Uterus (tissue), 2 donors: ENCODE data around the gene FEM1B.

Source experiments
- CTCF ChIP-seq, 4 experiments: fragments of 200-600 bp in 2 of 4; fragments of 450-650 bp in 2 of 4; sonication (generic) in 2 of 4; IDR thresholded peaks; one replicate each; pipeline ENCODE4 v1.5.1; 2016 to 2019; ENCODE audit warnings: antibody characterized with exemption in 4 of 4, mild to moderate bottlenecking in 2 of 4, moderate library complexity in 1 of 4
- POLR2A ChIP-seq, 2 donors: fragments of 450-650 bp; IDR thresholded peaks; one replicate each; pipeline ENCODE4 v1.6.1; 2016; ENCODE audit warnings: antibody characterized with exemption in 2 of 2, mild to moderate bottlenecking in 1 of 2, moderate library complexity in 1 of 2

DNA sequence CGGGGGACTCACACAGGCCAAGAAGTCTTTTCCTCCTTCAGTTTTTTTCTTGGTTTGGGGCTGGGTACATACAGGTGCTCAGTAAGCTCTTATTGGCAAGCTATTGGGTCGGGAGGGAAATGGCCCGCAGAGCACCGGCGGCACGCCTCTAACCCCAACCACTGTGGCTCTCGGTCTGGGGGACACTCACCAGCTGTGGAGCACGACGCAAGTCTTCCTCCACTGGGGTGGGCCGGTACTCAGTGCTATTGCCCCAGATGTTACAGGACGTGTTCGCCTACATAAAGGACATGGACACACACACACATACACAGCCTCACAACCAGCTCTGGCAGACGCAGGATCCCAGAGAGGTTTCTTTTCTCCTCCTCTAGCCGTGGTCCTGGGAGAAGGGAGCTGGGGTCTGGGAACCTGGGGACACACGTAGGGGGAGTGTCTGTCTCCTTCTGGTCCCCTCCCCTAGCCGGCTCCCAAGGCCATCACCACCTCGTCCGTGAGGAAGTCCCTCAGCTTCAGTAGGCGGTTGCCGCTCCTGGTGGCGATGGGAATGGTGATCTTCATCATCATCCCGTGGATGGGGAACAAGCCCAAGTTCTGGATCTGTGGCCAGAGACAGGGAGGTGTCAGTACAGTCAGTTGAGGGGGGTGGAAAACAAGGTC is 33.4 kb downstream of the FEM1B start:
- TF ChIP-seq CTCF (IDR thresholded peaks at IDR 0.05) (no peak), POLR2A (IDR thresholded peaks at IDR 0.05) (no peak)
